Raji (cell line): ENCODE measurements around the gene GPS1.

Experiments
- POLR2A ChIP-seq: IDR thresholded peaks from 2 replicates; pipeline ENCODE4 v1.6.1; 2011; ENCODE audit warnings: low read depth, low read length, control low read depth; ENCODE audit not compliant: insufficient read depth

GPS1 gene

DNA sequence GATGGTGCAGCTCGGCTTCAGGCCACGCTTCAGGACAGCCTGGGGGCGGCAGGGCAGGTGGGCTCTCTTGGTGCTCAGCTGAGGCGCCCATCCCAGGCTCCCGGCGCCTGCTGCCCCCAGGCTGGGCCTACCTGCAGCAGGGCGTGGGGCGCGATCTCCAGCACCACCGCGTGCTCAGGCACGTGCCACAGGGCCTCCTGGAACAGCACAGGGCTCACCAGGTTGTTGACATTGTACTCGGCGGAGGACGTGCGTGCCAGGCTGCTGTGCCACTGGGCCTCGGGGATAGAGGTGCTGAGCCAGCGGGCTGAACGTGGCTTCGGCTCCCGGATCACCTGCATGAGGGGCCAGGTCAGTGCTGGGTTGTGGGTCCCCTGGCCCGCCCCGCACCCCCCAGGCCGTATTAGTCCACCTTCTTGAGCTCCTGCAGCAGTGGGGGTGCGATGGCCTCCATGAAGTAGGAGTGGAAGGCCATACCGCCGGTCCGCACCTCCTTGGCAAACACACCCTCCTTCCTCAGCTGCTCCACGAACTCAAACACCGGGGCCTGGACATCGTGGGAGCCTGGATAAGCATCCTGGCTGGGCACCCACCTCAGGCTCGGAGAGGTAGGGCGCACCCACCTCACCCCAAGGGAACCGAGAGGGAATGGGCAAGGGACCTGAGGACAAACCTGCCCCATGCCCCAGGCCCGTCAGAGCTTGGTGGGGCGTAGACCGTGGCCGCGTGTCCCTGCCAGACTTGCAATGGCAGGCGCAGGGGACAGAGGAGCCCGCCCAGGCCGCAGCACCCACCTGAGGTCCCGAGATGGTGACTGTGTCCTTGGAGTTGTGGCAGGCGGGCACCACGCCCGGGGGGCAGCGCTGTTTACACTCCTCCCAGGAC lies 37.4 kb downstream of the GPS1 start:
- TF ChIP-seq POLR2A: no peak

GRCh38 chr17:82089723-82090548 lies 38.2 kb downstream of the GPS1 start:
- no peak for TF ChIP-seq POLR2A

GRCh38 chr17:82090549-82091263 lies 39.0 kb downstream of the GPS1 start:
- no peak for TF ChIP-seq POLR2A

DNA sequence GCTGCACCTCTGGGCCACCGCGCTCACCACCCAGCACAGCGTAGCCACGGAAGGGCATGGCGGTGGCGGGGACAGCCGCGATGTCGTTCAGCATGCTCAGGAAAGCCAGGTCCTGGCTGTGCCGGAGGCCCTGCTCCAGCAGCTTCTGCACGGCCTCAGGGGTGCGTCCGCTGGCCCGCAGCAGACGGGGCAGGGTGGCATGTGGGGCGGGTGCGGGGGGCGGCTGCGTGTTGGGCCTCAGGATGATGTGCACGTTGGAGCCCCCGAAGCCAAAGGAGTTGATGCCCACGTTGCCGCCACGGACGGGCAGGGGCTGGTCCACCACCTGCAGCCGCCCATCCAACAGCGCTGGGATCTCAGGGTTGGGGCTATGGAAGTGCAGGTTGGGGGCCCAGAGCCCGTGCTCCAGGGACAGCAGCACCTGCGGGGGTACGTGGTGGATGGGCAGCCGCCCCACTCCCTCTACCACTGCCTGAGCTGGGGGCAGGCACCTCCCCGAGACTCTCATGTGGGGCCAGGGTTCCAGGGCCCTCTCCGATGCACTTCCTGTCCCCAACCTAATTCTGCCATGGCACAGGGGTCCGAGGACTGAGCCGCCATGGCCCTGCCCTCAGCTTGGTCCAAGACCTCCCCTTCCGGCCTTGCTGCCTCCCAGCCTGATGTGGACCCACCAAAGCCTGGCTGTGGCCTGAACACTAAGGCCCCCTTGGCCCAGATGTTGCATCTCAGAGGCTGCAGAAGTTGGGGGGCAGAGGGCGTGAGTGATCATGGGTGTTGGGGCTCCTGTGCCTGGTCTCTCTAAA lies 39.8 kb downstream of the GPS1 start:
- TF ChIP-seq POLR2A: no peak

DNA sequence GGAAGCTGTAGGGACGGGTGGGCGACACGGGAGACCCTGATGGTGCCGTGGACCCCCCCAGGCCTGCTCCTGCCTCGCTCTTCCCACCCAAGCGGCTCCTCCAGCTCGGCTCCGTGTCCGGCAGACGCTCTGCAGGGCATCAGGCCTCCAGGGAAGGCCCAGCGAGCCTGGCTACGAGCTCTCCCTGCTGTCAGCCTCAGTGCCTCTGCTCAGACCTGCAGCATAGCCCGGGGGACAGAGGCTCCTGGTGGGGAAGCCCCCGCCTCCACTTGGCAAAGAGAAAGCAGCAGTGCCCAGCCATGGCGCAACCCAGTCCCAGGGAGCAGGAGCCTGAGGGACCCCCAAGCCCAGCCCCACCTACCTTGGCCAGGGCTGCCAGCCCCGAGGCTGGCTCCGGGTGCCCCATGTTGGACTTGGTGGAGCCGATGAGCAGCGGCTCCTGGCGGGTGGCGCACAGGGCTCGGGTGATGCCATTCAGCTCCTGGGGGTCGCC lies 40.4 kb downstream of the GPS1 start:
- TF ChIP-seq POLR2A: no peak

DNA sequence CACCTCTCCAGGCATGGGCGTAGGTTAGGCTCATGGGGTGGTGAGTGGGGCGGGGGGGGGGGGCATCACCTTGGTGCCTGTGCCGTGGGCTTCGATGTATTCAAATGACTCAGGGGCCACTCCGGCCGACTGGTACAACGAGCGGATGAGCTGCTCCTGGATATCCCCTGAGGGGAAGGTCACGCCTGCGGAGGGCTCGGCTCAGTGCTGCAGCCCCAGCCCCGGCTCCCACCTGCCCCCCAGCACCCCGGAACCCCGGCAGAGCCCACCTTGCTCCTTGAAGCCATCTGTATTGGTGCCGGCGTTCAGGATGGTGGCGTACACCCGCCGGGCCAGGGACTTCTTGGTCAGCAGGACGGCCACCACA lies 40.9 kb downstream of the GPS1 start:
- TF ChIP-seq POLR2A: no peak

GRCh38 chr17:82092995-82093751 lies 41.5 kb downstream of the GPS1 start:
- TF ChIP-seq POLR2A: no peak

GRCh38 chr17:82094931-82095776 lies 43.5 kb downstream of the GPS1 start:
- TF ChIP-seq POLR2A: no peak

DNA sequence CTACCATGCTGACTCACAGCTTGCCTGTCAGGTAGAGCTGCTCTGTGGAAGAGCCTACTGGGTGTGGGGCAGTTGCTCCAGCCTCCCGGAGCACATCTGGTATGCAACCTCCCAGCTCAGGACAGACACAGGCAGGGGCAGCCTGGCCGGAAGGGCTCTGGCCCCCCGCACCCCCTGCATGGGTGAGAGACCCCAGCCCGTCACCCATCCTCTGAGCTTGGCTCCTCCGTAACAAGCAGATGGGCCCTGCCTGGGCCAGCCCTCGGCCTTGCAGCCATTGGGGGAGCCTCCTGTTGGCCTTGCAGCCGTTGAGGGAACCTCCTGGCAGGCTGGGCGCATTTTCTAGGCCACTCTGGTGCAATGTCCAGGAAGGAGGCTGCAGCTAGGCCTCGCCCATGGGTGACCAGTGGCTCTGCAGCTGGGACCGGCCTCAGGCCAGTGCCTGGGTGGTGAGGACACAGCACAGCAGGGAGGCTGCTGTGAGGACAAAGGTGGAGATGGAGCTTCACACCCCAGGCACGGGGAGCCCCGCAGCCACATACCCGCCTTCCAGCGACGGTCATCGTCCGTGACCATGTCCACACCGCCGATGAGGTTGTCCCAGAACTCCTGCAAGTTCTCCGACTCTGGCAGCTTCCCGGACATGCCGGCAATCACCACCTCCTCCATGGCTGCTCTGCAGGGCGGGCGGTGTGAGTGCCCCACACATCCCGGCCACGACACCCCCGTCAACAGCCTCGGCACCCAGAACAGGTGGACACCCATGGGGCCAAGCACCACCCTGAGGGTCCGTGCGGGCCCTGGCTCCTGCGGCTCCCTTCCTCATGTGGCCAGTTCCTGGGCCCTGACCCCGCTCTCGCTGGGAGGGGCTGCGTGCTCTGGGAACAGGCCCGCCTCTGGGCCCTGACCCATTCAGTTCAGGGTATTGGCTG lies 44.3 kb downstream of the GPS1 start:
- no peak for TF ChIP-seq POLR2A

DNA sequence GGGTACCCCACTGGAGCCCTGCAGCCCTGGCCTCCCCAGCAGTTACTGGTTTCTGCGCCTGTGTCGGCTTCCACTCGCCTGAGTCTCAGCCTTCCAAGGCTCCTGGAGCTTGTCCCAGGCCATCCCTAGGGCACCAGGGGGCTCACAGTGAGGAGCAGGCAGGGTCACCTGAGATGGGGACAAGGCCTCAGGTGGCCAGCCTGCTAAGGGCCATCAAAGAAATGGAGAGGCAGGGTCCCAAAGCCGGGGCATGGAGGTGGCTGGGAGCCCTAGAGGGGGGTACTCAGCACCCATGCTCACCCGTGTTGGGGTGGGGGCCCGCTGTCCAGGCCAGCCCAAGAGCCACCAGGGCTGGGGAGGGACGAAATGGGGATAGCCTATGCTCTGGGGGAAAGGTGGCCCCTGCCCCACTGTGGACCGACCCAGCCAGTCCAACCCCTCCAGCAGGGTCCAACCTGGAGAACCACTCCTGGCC lies 45.0 kb downstream of the GPS1 start:
- TF ChIP-seq POLR2A: no peak

- TF ChIP-seq POLR2A: no peak
Measured at GRCh38 chr17:82097184-82097918, 45.7 kb downstream of the GPS1 start.
